ENCODE results near the gene CACNA1C.

The CACNA1C gene

DNA sequence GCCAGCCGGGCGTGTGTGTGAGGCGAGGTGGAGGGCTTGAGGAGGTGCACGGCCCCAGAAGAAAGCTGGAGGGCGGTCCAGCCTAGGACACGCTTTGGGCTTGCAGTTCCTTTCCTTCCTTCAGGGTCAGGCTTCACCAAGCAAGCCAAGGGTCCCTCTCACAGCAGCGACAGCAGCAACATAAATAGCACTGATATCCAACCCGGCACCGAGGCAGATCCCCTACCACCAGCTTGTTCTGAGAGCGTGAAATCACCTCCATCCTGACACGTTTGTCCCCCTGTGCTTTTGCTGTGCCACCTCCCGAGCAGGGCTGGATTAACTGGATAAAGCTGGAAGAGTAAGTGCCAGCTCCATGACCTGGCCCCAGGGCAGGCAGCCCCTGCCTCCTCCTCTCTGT, 251.4 kb downstream of the CACNA1C start:
- in situ Hi-C loops (cut with MboI; ENCODE audit: low sequenced_read_pairs), result no loop called here

DNA sequence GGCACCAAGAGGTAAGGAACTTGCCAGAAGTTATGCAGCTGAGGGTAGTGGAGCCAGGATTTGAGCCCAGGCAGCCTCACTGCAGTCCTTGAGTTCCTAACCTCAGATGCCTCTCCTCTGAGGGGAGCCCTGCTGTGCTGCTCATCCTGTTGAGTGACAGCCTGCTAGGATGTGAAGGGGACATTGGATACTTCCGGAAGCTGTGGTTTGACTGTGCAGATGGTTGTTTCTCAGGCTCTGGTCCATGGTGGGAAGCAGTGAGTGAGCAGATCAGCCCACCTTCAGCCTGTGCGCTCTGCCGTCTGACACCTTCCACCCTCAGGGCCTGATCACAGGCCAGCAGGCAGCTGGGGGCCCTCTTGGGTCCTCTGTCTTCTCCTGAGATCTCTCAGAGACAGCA, 253.2 kb downstream of the CACNA1C start:
- in situ Hi-C loops (cut with MboI; ENCODE audit: low sequenced_read_pairs), result no loop called here

DNA sequence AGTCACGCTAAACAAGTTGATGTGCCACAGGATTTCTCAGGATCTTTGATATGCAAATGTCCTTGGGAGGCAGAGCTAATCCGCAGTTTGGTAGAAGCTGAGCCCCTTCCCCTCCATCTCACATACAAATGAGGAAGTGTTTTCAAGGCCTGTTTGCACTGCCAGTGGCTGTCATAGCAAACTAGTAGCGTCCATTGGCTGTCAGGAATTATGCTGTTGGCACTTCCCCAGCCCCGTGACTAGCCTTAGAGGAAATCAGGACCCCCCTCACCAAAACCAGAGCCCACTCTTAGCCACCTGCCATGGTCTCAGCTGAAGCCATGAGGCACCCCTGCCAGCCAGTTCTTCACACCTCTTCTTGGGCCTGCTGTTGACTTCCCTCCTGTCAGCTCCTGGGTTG, 253.9 kb downstream of the CACNA1C start:
- in situ Hi-C loops (cut with MboI; ENCODE audit: low sequenced_read_pairs), result no loop called here

DNA sequence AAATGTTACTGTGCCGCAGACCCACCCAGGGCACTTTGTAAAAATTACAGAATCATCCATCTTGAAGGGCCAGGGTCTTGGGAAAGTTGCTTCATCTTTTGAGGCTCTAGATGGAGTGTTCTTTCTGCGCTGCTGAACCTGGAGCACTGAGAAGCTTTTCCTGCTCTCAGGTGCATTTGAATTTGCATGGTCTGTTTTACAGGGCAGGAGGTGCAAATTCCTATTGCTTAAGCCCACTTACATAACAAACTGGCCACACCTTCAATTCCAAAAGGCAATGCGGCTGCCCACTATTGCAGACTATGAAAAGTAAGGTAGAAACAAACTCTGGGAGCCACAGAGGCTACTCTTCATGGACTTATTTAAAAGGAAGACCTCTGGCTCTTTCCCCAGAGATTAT, 254.8 kb downstream of the CACNA1C start:
- in situ Hi-C loops (cut with MboI; ENCODE audit: low sequenced_read_pairs), result no loop called here

DNA sequence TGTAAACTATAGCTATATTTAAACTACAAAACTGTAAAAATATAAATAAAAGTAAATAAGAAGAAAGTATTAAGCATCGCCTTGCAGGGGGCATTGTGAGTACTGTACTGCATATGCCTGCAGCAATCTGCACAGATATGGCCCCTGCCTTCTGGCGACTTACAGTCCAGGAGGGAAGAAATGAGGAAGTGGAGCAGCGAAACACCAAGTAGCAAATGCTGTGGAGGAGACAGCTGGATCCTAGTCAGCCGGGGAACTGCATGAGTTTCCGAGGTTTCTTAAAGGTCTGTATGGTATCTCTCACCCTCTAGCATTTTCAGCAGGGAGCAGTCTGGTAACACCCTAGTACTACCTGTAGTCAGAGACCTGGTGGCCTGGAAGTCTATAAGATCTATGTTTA, 256.9 kb downstream of the CACNA1C start:
- in situ Hi-C loops (cut with MboI; ENCODE audit: low sequenced_read_pairs), result no loop called here

DNA sequence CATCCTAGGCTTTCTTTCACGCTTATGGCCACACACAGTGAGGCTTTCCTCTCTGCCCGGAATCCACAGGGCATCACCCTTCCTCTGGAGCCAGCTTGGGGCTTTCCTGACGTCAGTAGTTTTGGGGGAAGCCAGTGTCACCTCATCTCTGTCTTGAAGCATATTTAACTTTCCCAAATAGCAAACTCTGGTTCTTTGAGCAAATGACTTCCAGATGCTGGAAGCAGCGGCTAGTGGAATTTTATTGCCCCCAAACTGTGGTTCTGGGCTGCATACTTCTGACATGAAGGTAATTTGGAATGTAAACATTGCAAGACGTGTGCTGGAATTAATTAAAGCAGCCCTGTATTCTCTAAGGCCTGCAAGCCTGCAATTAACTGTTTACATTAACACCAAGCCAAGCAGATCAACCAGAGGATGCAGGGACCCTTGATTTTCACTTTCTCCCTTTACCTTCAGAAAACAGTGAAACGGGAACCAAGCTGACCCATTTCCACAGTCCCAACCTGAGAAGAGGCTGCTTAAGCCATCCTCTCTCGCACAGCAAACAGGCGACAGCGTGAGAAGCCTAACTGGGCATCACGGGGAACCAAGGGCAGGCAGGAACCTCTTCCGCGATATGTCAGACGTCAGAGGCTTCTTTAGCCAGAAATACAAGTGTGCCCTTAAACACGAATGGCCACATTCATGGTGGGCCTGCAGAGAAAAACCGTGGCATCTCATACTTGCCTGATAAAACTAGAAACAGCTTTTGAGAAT, 258.4 kb downstream of the CACNA1C start:
- in situ Hi-C loops (cut with MboI; ENCODE audit: low sequenced_read_pairs), result no loop called here

DNA sequence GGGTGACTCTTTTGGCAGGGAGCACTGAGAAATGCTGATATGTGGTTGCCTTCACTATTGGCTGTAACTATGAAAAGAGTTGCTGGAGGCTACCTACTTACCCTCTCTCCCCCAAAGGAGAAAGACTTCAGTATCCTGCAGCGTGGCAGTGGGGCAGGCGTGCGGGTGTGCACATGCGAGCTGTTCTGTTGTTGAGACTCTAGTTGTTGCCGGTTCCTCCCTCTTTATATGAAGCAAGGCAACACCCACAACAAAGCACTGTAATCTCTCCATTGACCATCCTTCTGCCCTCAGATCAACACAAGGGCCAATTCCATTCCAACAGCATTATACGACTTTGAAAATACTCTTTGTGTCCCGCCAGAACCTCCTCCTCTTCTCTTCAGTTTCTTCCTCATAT, 259.4 kb downstream of the CACNA1C start:
- in situ Hi-C loops (cut with MboI; ENCODE audit: low sequenced_read_pairs), result no loop called here

DNA sequence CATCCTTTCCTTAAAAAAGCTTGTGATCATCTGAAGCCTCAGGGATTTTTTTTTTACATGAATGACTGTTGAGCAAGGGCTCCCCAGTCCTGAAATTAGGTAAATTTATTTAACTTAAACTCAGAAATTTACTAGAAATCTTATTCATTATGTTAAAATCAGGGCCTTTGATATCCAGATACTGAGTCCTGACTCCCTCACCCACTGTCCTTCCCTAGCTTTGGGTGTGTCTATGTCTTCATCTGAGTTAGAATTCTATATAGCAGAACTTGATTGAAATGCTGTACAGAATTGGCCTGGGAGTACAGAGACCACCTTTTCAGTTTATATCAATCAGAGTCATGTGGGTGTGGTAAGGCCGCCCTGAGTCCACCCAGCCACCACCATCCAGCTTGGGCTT, 260.0 kb downstream of the CACNA1C start:
- in situ Hi-C loops (cut with MboI; ENCODE audit: low sequenced_read_pairs), result no loop called here

DNA sequence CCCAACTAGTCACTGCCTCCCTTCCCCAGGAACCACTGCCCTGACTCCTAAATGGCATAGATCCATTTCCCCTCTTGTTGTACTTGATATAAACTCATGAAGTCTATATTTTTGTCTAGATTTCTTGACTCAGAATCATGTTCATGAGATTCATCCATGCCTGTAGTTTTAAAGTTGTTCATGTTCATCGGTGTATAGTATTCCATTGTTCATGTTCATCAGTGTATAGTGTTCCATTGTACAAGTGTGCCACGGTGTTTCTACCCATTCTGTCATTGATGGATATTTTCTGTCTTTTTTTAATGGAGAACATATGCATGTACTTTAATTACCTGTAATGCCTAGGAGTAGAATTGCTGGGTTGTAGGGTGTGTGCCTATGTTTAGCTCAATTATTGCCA, 261.7 kb downstream of the CACNA1C start:
- in situ Hi-C loops (cut with MboI; ENCODE audit: low sequenced_read_pairs), result no loop called here

DNA sequence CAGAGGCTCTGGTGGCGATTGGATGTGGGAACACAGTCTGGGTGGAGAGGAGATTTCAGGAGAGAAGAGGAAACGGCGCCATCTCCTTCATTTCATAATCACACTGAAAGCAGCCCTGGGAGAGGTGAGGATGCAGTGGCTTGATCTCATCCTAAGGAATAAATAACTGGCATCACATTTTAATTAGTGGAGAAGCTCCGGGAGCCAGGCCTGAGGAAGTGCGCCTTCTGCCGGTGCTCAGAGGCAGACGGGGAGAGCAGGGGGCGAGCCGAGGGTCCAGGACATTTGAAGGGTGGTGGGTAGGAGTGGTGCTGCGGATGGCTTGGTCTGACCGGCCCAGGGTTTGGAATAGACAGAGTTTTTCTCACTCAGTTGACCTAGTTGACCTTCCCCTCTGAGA, 265.0 kb downstream of the CACNA1C start:
- in situ Hi-C loops (cut with MboI; ENCODE audit: low sequenced_read_pairs), result no loop called here

DNA sequence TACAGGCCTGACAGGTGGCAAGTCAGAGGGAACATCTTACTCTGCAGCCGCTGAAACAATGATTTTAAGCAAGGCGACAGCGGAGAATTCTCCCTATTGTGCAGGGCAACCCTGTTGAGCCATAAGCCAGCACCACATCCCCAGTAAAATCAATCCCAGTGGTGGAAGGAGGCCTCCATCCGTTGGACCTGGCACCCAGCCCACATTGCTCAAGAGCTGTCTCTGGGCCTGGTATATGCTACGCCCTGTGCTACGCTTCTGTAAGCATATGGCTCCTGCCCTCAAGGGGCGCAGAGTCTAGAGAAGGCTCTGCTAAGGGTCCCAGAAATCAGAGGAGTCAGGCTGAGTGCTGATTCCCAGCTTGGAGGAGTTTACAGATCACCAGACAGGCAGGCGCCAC, 265.5 kb downstream of the CACNA1C start:
- in situ Hi-C loops (cut with MboI; ENCODE audit: low sequenced_read_pairs), result no loop called here

DNA sequence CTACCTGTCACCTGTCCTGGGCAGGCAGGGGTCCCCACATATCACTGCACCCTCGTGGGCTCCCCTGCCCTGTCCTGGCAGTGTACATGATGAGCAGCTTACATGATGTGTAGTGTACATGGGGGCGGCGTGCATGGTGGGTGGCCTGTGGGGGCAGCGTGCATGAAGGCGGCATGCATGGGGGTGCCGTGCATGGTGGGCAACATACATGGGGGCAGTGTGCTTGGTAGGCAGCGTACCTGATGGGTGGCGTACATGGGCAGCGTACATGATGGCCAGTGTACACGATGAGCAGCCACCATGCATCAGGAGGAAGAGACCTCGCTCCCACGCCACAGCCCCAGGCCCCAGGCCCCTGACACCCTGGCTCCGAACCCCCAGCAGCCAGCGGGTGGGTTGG, 266.3 kb downstream of the CACNA1C start:
- in situ Hi-C loops (cut with MboI; ENCODE audit: low sequenced_read_pairs), result no loop called here

DNA sequence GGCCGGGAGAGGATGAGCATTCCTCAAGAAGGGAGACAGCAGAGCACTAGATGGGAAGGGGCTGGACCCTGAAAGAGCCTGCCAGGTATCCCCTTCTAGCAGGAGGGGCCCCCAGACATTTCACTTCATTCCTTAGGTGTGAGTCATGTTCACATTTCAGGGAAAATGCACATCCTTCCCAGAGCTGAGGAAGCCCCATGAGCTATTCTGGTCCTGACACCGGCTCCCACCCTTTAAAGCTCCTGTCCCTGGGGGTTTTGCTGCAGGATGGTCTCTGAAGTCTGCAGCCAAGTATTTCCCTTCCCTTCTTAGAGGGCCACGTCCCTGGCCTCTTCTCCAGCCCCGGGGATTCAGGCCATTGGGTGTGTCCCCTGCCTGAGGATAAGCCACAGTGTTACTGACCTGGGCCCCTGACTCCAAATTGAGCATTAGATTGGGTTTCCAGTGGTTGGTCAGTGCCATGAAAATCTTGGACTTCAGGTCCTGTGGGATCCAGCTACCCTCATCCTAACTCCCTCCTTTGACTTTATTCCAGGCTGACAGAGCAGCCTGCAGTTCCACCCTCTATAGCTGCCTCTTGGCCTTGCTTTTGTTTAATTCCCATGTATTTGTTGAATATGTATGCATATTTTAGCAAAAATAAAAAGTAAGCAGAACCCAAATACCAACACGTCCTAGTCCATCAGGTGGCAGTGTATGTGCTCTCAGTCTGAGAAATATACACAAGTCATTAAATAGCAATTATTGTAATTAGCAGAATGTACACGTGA, 267.1 kb downstream of the CACNA1C start:
- in situ Hi-C loops (cut with MboI; ENCODE audit: low sequenced_read_pairs), result no loop called here

DNA sequence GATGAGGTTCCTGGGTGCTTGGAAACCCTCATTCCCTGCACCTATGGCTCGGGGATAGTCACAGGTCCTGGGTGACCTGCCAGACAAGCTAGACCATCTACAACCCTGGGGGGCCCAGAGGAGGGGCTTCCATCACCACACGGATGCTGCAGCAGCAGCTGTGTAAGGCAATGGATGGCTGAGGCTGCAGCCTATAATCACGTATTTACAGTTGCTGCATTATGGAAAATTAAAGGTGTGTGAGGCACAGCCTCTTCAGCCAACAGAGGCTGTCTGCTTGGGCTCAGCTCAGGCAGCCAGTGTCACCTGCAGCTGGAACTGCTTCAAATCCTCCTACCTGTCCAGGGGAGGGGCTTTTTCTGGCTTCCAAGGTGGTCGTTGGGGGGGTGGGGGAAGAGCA, 268.1 kb downstream of the CACNA1C start:
- in situ Hi-C loops (cut with MboI; ENCODE audit: low sequenced_read_pairs), result no loop called here

DNA sequence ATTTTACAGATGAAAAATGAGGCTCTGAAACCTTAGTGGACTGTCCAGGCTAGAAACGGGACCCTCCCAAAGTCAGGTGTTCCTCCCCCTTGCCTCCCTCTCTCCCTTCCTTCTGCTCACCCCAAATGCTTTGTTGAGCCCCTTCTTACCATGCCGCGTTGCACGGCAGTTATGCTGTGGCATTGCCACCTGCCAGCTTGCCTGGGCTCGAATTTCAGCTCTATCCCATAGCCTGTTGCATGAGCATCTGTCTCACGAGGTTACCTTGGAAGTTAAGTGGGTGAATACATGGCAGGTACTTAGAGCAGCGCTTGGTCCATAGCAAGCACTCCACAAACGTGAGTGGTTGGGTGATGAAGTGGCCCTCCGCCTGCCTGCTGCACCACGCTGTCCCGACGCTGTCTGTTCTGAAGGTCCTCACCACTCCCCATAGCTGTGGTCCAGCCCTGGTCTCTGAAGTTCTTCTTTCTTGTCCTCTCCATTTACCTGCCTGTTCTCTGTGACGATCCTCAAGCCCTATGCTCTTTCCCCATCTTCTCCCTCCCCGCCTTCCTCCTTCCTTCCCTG, 269.9 kb downstream of the CACNA1C start:
- in situ Hi-C loops (cut with MboI; ENCODE audit: low sequenced_read_pairs), result no loop called here

DNA sequence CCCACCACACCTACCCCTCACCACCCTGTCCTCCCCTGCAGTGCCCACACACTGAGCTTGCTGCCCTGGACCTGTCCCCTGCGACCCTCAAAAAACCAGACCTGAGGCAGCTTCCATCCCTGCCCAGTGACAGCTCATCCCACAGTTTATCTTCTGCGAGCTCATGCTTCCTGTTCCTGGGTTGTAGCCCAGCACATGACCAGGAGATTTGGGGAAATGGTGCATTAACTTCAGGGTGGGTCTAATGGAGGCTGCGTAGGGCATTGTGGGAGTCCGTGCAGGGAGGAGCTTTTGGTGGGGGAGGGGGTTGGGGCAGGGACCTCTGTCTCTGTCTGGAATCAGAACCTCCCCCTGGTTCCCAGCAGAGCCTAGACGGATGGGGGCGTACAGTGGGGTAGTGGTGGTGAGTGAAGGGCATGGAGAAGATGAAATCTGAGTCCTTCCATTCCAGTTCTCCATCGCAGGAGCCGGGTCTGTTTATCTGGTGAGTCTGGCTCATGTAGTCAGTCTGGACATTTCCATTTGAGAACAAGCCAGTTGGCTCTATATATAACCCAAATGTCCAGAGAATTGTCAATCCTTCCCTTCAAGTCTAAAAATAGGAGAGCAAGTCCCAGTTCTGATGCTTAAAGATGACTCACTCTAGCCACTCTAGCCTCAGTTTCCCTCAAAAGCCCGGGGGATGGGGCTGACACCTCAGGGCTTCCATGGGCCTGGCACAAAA, 270.9 kb downstream of the CACNA1C start:
- in situ Hi-C loops (cut with MboI; ENCODE audit: low sequenced_read_pairs), result no loop called here

DNA sequence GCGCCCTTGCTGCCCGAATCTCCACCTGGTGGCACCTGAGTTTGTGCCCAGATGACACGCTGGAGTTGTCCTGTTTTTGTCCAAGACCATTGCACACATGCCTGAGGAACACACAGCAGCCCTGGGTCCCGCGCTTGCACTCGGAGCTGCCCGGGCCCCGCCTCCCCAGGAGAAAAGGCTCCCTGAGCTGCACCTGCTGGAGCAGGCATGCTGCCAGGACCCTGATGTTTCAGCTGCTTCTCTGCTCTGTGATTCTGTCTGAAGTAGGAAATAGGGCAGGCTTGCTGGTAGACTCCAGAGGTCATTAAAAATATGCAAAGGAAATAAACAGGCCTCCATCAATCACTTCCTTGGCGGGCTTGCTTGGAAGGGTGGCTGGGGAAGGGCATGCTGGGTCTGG, 271.6 kb downstream of the CACNA1C start:
- in situ Hi-C loops (cut with MboI; ENCODE audit: low sequenced_read_pairs), result no loop called here

DNA sequence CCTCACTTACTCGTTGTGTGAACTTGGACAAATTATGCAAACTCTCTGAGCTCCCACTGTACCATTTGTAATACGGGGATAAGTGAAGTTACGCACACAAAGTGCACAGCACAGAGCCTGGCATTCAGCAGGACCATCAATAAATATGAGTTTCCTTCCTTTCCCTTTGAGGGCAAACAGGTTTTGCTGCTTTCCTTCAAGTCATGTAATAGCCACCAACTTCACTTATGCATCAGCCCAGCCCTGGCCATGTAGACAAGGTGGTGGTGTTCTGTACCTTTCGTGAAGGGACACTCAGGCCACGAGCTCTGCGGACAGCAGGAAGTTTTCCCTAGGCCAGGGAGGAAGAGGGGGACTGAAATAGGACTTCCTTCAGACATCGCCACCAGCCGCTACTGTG, 272.7 kb downstream of the CACNA1C start:
- in situ Hi-C loops (cut with MboI; ENCODE audit: low sequenced_read_pairs), result no loop called here

DNA sequence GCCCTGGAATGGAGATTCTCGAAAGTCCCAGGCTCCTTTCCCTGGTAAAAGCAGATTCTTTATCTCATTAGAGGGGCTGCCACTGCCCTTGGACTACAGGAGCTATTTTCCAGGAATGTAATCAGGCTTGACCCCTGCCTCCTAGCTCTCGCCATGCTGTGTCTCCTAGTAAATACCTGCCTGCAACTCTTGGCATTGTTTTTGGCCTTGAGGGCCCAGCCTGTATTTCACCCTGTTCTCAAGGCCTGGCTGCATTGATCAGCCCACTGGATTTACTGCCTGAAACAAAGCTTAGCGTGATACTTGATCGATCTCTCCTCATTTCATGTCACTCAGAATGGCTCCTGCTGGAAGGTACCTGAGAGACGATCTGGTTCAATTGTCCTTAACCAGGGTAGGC, 273.7 kb downstream of the CACNA1C start:
- in situ Hi-C loops (cut with MboI; ENCODE audit: low sequenced_read_pairs), result no loop called here

DNA sequence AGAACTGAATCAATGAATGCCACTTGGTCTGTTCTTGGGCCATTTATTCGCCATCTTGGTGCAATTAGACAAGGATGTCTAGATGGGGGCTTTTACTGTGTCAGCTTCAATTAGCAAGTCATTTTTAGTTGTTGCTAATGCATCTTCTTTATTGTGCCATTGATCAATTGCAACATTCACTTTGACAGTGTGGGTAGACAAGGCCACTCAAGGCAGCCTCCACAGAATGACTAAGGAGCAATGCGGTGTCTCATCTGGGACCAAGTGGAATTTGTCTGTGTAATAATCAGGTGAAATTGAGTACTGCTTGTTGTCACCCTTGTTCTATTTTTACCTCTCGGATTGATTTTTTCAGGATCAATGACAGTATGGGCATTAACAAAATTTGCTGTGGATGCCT, 275.9 kb downstream of the CACNA1C start:
- in situ Hi-C loops (cut with MboI; ENCODE audit: low sequenced_read_pairs), result no loop called here

DNA sequence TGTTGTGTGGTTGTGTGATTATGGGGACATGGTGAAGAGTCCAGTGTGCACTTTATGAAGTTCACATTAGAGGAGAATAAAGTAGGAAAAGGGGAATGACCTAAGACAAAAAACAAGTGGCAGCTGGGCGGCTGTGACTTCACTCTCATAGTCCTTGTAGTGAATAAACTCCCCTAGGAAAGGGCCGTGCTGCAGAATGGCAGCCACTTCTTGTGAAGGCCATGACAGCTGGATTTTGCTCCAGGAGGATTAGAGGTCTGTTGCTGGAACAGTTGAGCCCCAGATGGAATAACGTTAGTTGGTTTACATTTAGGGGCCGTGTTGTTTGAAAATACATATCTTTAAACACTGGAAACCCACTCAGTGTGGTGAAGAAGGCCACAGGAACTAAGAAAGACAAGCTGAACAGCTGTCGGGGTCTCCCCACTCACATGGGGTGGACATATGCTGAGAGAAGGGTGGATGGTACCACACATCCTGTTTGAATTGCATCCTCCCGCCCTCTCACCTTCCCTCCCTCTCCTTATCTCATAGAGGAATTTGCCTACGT, 276.9 kb downstream of the CACNA1C start:
- in situ Hi-C loops (cut with MboI; ENCODE audit: low sequenced_read_pairs), result no loop called here

Data from HL-60/S4 treated with retinoic acid at 250 ng/mL for 4 days and 3 days (cell line).